ENCODE measurements around the gene EMC7. TPM values are rescaled to one million over a fixed set of nuclear protein-coding genes. Genes with fewer than 3 reads are reported as not detected.

The EMC7 gene
- total and polyA plus RNA-seq, 9 of the 15 experiments (the other 6 are each of a cell fraction or from before 2014, with no cell fraction given) = 25.8 to 92.8 (median 49.7) TPM

GRCh38 chr15:34101366-34102174, at the start of gene EMC7, which contains the start of gene PGBD4 (continued):
- no peak for TF ChIP-seq ZNF518B (CRISPR knock-in tag; IDR thresholded peaks at IDR 0.05)
- peak; percentile 84 for TF ChIP-seq TBP (optimal IDR thresholded peaks at IDR 0.05; ENCODE audit: low read depth, low read length)
- TF ChIP-seq ZNF395 (CRISPR knock-in tag; IDR thresholded peaks at IDR 0.05) = peak; percentile 87
- TF ChIP-seq FOSL1 (tag; conservative IDR thresholded peaks at IDR 0.05) = no peak
- no peak for TF ChIP-seq MTA2 (IDR thresholded peaks at IDR 0.05; ENCODE audit: low read depth)
- TF ChIP-seq SMARCB1 (IDR thresholded peaks at IDR 0.05; ENCODE audit: insufficient read length, low read depth) = no peak
- peak; percentile 35; the same call in 1 of the 2 replicates for TF ChIP-seq OTX1 (CRISPR knock-in tag; IDR thresholded peaks at IDR 0.05)
- peak; percentile 73 for TF ChIP-seq SETDB1 (IDR thresholded peaks at IDR 0.05; ENCODE audit: low read length)
- TF ChIP-seq NR0B1 (IDR thresholded peaks at IDR 0.05; ENCODE audit: partially characterized antibody) = no peak
- TF ChIP-seq CREB5 (CRISPR knock-in tag; IDR thresholded peaks at IDR 0.05) = no peak

All from K562 (cell line).